GM12873 (cell line): Measurements from ENCODE around the gene FCSK.
A peak's percentile ranks its signal among the peaks of the same experiment; 100 is the strongest.

Source experiments
- CTCF ChIP-seq: IDR thresholded peaks from 2 replicates; pipeline ENCODE4 v1.5.1; 2012; ENCODE audit warnings: low read depth, mild to moderate bottlenecking, moderate library complexity, low read length, control low read depth; ENCODE audit not compliant: insufficient read depth; ENCODE audit errors: missing control alignments

FCSK gene

GRCh38 chr16:70468776-70469525 is 14.6 kb downstream of the FCSK start:
- TF ChIP-seq CTCF = no peak

GRCh38 chr16:70470141-70470926 is 15.9 kb downstream of the FCSK start:
- no peak for TF ChIP-seq CTCF

- no peak for TF ChIP-seq CTCF
Measured at GRCh38 chr16:70470927-70471341, 16.5 kb downstream of the FCSK start.

- no peak for TF ChIP-seq CTCF
Measured at GRCh38 chr16:70472786-70473433, 18.5 kb downstream of the FCSK start.

GRCh38 chr16:70473446-70474319 is 19.3 kb downstream of the FCSK start:
- TF ChIP-seq CTCF = peak; percentile 30

GRCh38 chr16:70474320-70475053 is 20.1 kb downstream of the FCSK start:
- TF ChIP-seq CTCF = no peak
